Stimulated activated CD4-positive, alpha-beta T cell treated with anti-CD3 and anti-CD28 coated beads, Interleukin-2, amount 100 ng/mL, for 24 hours (primary cell): Measurements from ENCODE around the gene HOXD3.

Experiments used
- DNase-seq, 2 donors: peaks; one replicate each; pipeline ENCODE4 v3.0.0-alpha.2; 2020

Gene HOXD3

GRCh38 chr2:176184749-176185148 lies 27.6 kb downstream of the HOXD3 start:
- DNase-seq: no peak

GRCh38 chr2:176186024-176186423 lies 28.9 kb downstream of the HOXD3 start:
- DNase-seq: no peak

- DNase-seq: no peak
These were observed 30.2 kb downstream of the HOXD3 start for GRCh38 chr2:176187200-176187898.

GRCh38 chr2:176187899-176188773 lies 31.0 kb downstream of the HOXD3 start, which contains the start of gene HOXD1:
HOXD1 (plus strand) TSS chr2:176188668; CDS start chr2:176188802, 134 bp downstream.
- no peak for DNase-seq

GRCh38 chr2:176188774-176189680 lies 31.9 kb downstream of the HOXD3 start:
- DNase-seq: peak in 1 of 2 donors; percentile 14

GRCh38 chr2:176189681-176190641 lies 32.9 kb downstream of the HOXD3 start:
- no peak for DNase-seq

- DNase-seq: no peak
These were observed 35.2 kb downstream of the HOXD3 start for GRCh38 chr2:176192351-176192750.

GRCh38 chr2:176193048-176193447 lies 35.9 kb downstream of the HOXD3 start:
- DNase-seq: no peak

GRCh38 chr2:176199902-176200301 lies 42.8 kb downstream of the HOXD3 start:
- no peak for DNase-seq

GRCh38 chr2:176200971-176201370 lies 43.9 kb downstream of the HOXD3 start:
- DNase-seq: no peak

GRCh38 chr2:176202491-176202890 lies 45.4 kb downstream of the HOXD3 start:
- DNase-seq: no peak

GRCh38 chr2:176205126-176205525 lies 48.0 kb downstream of the HOXD3 start:
- DNase-seq: no peak

GRCh38 chr2:176206136-176206535 lies 49.0 kb downstream of the HOXD3 start:
- DNase-seq: no peak

- no peak for DNase-seq
These were observed 49.6 kb downstream of the HOXD3 start for GRCh38 chr2:176206682-176207081.

- no peak for DNase-seq
These were observed 54.0 kb downstream of the HOXD3 start for GRCh38 chr2:176211110-176211509.

GRCh38 chr2:176212276-176212675 lies 55.2 kb downstream of the HOXD3 start:
- DNase-seq: no peak

- no peak for DNase-seq
These were observed 56.3 kb downstream of the HOXD3 start for GRCh38 chr2:176213406-176213805.
